Hypothalamus (tissue), 51 donors: ENCODE data around the gene UNC13D.
"Not testable (repeated sequence)": the region's sequence is repeated elsewhere in the genome, so short reads cannot be mapped to it uniquely, and the experiment has no call there.

Experiments used
- DNase-seq, 51 donors: peaks; one replicate each; lab custom pipeline; 2025; lab: John Stamatoyannopoulos, UW

Gene UNC13D

DNA sequence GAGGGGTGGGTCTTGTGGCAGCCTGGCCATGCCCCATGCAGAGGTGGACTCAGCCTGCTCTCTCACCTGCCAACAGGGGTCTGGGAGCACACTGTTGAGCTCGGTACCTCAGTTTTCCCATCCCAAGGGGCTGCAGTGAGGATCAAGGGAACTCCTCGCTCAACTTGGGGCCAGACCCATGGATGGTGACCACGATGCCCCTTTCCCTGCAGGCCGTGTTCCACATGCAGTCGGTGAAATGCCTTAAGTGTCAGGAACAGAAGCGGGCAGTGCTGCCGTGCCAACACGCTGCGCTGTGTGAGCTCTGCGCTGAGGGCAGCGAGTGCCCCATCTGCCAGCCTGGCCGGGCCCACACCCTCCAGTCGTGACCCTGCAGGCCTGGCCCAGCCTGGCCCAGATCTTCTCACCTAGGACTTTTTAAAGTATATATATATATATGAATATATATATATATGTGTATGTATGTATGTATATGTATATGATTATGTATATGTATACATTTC is 20.1 kb downstream of the UNC13D start:
- no peak for DNase-seq

DNA sequence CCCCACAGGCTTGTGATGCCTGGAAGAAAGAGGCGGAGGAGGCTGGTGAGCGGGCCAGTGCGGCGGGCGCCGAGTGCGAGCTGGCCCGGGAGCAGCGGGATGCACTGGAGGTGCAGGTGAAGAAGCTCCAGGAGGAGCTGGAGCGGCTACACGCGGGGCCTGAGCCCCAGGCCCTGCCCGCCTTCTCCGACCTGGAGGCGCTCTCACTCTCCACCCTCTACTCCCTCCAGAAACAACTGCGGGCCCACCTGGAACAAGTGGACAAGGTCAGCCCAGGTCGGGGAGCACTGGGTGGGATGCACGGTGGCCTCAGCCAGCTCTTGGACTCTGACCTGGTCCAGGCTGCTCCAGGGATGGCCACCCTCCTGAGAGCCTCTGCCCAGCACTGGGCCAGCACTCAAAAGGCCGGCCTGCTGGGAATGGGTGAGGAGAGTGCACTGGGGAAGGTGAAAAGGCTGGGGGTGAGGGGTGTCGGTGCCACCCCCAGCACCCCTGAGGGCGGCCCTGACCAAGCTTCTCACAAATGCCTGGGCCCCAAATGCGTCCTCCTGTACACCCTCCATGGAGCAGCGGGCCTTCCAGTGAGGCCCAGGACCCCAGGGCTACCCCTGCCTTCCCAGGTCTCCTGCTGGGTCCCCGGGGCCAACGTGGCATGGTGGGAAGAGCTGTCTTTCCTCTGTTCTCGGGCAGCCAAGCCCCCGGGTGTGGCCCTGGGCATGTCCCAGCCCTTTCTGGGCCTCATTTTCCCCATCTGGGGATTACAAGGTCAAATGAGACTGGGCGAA is 20.8 kb downstream of the UNC13D start:
- DNase-seq, result no peak

DNA sequence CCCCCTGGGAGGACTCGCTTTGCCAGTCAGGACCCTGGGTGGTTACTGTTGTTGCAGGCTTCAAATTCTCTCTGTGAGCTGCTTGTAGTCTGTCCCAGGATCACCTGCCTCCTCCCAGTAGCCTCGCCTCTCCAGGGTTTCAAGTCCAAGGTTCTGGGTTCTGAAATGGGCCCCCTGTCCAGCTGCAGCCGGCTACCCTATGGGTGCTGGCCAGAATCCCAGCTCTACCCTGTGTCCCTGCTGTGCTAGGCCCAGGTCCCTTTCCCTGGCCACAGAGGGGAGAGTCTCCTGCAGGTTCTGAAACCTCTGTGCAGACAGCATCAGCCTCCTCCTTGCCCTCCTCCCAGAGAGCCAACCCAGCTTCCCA is 21.4 kb downstream of the UNC13D start:
- no peak for DNase-seq

DNA sequence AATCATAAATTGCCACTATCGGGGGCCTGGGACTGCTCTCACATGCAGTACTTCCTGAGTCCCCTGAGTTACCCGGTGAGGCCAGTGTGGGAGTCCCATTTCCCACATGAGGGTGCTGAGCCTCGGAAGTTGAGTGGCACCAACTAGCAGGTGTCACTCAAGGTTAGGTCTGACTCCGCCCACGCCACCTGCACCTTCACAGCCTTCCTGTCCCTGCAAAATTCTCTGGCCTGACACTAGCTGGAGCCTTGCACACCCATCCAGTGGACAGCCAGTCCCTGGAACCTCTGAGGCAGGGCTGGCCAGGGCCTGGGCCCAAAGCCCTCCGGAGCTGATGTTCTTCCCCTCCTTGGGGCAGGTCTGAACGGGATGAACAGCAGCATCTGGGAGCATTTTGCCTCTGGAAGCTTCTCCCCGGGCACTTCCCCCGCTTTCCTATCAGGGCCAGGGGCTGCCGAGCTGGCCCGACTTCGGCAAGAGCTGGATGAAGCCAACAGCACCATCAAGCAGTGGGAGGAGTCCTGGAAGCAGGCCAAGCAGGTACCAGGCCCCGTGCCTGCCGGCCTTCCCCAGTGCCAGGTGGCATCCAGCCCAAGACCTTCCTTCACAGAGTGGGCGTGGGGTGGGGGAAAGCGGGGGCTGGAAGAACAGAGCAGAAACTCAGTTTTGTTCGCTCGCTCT is 21.9 kb downstream of the UNC13D start:
- DNase-seq, result peak in 2 of 51 donors; percentile 18 to 39

DNA sequence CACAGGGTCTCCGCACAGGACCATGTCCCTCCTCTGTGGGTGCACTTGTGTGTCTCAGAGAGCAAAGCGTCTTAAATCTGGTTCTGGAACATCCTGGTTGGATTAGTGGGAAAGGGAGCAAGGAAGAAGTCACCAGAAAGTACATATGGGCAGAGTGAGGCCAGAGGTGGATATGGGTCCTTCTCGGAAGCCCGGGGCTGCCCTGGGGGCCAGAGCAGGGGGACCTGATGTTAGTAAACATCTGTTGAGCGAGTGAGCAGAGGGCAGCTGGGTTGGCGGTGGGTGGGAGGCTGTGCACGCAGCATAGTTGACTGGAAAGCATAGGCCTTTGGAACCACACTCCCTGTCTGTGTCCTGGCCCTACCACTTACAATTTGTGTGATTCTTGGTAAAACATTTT is 22.7 kb downstream of the UNC13D start:
- DNase-seq, result no peak

DNA sequence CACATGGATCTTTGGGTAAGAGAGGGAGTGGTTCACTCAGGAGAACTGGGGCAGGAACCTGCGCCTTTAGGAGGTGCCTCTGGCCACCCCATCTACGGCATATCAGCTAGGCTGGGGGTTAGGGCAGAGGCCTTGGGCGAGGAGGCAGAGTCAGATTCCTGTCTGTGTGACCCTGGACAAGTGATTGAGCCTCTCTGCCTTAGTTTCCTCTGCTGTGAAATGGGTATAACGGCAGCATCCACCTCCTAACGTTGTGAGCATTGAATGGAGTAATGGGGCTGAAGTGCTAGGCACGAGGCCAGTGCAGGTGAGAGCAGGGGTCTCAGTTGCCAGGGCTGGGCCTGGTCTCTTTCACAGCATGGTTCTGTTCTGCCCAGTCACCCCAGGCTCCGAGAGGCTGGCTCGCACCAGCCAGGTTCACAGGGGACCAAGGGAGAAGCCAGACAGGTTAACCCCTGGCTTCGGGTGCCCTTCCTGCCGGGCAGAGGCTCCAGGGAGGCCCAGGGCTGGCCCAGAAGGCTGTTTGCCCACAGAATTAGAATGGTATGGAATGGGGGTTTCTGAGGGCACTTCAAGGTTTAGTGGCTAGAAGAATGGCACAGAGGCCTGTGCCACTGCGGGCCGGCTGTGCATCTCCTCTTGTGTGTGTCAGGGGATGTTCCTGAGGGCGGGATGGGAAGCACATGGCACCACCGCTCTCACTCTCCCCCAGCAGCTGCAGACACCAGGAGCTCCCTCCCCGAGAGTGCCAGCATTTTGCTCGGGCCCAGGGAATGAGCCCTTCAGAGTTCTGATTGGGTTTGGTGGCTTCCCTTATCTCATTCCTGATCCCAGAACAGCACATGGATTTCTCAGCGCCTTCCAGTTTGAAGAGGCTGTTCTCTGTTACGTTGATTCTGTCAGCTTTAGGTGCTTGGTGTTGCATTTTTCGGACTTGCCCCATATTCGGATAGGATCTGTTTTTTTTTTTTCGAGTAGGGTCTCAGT is 23.8 kb downstream of the UNC13D start:
- no peak for DNase-seq

DNA sequence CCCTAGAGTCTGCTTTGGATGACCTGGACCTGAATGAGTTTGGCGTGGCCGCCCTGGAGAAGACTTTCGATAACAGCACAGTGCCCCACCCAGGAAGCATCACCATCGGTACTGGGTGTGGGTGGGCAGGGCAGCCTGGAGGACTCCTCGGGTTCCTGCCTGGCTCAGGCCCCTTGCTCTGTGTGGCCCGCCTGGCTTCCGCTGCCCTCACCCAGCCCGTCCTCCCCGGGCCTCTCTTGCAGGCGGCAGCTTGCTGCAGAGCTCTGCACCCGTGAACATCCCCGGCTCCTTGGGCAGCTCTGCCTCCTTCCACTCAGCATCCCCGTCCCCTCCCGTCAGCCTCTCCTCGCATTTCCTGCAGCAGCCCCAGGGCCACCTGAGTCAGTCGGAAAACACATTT is 24.5 kb downstream of the UNC13D start:
- no peak for DNase-seq

DNA sequence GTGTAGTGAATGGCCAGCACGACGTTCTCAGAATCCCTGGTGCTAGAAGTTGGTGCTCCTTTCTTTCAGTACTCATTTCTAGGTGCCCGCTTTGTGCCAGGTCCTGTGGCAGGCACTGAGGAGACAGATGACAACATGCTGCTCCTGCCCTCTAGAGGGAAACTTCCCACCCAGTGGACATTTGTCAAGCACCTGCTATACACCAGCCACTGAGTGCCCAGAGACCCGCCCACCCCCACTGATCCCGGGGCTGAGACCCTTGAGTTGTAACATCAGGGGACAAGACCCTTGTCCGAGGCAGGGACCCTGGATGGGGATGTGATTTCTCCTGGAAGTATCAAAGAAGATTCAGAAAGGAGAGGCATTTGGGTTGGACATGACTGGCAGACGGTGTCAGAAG is 25.1 kb downstream of the UNC13D start:
- DNase-seq, result no peak

DNA sequence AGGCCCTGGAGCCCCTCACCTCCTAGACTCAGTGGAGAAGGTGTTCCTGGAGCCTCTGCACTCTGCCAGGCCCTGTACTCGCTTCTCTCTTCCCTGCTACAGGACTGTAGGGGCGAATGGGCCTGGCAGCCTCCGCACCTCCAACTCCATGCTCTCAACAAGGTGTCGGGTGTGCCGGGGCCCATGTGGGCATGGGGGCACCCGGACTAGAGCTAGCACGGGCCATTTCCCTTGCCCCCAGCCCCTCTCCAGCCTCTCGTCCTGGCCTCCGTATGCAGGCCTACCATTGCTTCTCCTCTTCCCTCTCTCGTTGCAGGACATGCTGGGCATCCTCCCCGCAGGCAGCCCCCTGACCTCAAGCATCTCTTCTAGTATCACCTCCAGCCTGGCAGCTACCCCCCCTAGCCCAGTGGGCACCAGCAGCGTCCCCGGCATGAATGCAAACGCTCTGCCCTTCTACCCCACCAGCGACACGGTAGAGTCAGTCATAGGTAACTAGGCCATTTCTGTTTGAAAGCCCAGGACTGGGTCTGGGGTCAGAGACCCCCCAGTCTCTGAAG is 25.8 kb downstream of the UNC13D start:
- no peak for DNase-seq

DNA sequence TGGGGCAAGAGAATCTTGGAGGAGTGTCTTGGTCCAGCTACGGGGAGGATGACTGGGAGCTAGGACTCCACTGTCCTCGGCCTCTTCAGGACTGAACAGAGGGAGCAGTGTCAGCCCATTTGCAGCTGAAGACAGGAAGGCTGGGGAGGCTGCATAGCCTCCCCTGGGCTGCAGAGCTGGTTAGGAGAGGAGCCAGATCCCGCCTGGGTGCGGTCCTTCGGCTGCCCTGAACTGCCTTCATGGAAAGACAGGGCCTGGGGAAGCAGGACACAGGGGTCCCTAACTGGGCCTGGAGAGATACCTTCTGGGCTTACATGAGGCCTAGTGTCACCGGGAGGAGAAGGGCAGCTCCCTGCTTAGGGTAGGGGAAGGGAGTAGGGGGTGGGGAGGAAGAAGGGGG is 26.6 kb downstream of the UNC13D start:
- DNase-seq, result no peak

DNA sequence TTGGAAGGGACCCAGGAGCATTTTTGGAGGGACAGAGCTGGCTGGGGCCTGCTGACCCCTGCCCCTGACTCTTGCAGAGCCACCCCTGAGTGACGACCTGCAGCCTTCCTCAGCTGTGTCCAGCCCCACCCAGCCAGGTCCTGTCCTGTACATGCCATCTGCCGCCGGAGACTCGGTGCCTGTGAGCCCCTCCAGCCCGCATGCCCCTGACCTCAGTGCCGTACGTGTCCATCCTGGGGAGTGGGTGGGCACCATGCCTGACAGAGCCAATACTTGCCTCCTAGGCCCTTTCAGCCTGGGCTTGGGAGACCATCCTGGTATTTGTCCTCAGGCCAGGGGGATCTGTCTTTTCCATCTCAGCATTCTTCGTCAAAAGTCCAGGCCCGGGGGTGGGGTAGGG is 27.5 kb downstream of the UNC13D start:
- no peak for DNase-seq

DNA sequence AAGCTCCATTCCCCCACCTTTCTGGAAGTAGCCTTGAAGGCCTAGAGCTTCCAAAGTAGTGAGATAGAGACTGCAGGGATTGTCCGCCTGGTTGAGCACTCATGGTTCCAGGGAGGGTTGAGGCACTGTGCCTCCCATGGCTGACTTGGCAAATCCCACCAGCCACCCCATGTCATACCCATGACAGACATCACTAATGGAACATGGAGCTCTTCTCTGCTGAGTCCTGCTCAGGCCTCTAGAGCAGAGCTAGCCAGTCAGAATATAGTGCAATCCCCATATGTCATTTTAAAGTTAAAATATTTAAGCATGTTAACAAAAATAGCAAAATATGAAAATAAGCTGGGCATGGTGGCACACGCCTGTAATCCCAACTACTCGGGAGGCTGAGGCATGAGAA is 28.8 kb downstream of the UNC13D start:
- DNase-seq, result no peak

DNA sequence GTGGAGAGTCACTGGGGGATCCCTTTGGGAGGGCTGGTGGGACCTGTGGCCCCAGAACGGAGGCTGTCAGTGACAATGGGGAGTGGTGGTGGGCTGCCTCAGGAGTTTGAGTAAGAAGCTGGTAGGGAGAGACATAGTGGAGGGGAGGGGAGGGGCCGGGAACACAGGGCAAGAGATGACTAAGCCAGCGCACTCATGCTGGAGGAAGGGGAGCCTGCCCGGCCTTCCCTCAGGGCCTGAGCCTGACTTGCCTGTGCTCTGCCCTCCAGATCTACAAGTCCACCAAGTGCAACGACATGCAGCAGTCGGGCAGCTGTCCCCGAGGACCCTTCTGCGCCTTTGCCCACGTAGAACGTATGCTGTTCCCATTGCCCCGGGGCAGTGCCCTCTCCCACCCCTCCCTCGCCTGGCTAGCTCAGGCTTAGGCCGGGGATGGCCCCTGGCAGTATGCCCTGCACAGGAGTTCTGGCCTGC is 29.3 kb downstream of the UNC13D start:
- no peak for DNase-seq

DNA sequence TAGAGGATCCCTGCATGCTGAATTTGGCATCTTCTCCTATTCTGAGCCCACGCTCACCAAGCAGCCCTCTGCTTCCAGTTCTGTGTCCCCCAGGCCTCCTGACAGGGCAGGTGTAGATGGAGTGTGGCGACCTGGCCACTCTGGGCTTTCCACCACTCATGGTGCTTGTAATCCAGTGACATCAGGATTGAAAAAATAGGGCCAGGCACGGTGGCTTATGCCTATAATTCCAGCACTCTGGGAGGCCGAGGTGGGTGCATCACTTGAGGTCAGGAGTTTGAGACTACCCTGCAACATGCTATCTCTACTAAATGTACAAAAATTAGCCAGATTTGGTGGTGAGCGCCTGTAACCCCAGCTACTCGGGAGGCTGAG is 30.2 kb downstream of the UNC13D start:
- DNase-seq, result no peak

DNA sequence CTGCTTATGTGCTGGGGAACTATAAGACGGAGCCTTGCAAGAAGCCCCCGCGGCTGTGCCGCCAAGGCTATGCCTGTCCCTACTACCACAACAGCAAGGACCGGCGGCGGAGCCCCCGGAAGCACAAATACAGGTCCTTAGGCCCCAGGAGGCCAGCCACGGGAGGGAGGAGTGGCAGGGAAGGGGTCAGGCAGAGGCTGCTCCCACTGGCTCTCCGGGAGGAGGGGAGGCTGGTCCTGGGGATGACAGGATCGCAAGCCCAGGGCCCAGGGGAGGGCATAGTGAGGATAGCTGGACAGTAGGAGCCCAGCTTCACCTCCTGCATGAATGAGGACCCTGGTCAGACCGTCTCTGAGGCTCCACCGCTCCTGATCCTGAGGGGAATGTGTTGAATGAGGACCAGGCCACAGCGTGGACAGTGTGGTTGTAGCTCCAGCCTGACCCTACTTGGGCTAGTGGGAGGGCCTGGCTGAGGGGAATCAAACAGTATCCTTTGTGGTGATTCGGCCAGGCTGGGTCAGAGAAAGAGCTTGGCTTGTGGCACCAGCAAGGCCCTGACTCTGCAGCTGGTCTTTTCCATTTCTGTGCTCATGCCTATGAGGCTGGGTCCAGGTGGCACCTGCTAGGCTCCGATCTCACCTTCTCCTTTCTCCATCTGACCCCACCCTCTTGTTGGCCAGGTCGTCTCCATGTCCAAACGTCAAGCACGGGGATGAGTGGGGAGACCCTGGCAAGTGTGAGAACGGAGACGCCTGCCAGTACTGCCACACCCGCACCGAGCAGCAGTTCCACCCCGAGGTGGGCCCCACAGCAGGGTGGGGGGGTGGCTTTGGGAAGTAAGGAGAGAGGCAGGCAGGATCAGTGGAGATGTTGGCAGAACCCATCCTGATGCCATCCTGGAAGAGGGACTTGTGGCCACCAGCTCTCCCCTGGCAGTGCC is 30.9 kb downstream of the UNC13D start:
- no peak for DNase-seq

DNA sequence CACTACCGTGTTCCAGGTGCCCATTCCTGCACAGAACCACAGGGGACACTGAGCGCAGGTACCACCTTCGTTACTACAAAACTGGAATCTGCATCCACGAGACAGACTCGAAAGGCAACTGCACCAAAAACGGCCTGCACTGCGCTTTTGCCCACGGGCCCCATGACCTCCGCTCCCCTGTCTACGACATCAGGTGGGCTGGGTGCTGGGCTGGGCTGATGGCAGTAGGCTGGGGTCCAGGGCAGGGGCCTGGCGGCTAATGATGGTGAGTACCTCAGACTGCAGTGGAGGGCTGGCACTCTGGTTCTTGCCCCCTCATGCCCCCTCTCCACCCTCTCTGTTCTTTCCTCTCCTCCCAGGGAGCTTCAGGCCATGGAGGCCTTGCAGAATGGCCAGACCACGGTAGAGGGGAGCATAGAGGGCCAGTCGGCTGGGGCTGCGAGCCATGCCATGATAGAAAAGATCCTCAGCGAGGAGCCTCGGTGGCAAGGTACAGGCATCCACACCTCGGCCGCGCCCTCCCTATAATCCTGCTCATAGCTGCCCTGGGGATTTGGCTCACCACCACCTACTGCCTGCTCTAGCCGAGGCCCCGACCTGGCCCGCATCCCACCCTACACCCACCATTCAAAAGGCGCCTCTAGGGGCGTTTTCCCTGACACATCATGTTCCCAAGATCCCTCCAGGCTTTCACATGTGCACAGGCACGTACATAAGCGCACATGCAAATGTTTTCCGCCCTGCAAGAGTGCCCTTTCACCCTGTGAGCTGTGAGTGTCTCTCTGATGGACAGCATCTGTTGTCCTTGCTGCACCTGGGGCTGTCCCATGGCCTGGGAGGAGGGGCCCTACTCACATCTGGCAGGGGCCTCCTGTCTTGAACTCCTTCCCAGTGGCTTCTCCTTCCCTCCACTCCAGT is 31.8 kb downstream of the UNC13D start:
- no peak for DNase-seq

DNA sequence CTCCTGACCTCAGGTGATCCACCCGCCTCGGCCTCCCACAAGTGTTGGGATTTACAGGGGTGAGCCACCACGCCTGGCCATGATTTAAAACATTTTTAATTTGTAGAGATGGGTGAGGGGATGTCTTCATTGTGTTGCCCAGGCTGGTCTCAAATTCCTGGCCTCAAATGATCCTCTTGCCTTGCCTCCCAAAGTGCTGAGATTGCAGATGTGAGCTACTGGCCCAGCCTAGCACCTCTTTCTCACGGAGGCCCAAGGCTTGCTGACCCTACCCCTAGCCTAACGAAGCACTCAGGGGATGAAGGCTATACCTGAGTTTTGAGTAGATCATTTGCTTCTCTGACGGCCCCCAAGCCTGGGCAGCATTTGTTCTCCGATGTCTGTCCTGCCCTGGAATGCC is 33.0 kb downstream of the UNC13D start:
- DNase-seq, result no peak

DNA sequence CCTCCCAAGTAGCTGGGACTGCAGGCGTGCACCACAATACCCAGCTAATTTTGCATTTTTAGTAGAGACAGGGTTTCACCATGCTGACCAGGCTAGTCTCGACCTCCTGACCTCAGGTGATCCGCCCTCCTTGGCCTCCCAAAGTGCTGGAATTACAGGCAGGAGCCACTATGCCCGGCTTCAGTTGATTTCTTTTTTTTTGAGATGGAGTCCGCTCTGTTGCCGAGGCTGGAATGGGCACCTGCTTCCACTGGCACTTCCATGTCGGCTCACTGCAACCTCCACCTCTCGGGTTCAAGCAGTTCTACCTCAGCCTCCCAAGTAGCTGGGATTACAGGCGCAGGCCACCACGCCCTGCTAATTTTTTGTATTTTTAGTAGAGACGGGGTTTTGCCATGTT is 33.4 kb downstream of the UNC13D start:
- not testable (repeated sequence) for DNase-seq
